ENCODE measurements around the gene RDH11.

- TF ChIP-seq CTCF (IDR thresholded peaks at IDR 0.05), result no peak
- no peak for TF ChIP-seq POLR2A (IDR thresholded peaks at IDR 0.05)
- no peak for TF ChIP-seq POLR2AphosphoS5 (IDR thresholded peaks at IDR 0.05)
Measured at GRCh38 chr14:67744046-67744445, 48.5 kb upstream of the RDH11 start.

Measured in stomach (tissue), 4 donors.